Trophoblast cell (in vitro differentiated cells and primary cell): Measurements from ENCODE around the gene ARL4C.

Source experiments
- DNase-seq, 2 donors: peaks; one replicate each; pipeline ENCODE4 v3.0.0-alpha.2; 2016
- H2AFZ ChIP-seq: 2 replicates; pipeline ENCODE4 v1.6.1; 2013; ENCODE audit warnings: low read length, moderate library complexity, mild to moderate bottlenecking; ENCODE audit not compliant: insufficient read depth, poor library complexity
- H2AK5ac ChIP-seq: 2 replicates; pipeline ENCODE4 v1.6.1; 2013; ENCODE audit warnings: mild to moderate bottlenecking, low read length
- H2BK120ac ChIP-seq: 2 replicates; pipeline ENCODE4 v1.6.1; 2013; ENCODE audit warnings: low read length, mild to moderate bottlenecking, moderate library complexity; ENCODE audit not compliant: insufficient read depth, poor library complexity
- H2BK12ac ChIP-seq: 2 replicates; pipeline ENCODE4 v1.6.1; 2013; ENCODE audit warnings: mild to moderate bottlenecking, low read length, moderate library complexity
- H2BK5ac ChIP-seq: 2 replicates; pipeline ENCODE4 v1.6.1; 2013; ENCODE audit warnings: low read length, low read depth, moderate library complexity, mild to moderate bottlenecking; ENCODE audit not compliant: poor library complexity
- H3K14ac ChIP-seq: 2 replicates; pipeline ENCODE4 v1.6.1; 2013; ENCODE audit warnings: mild to moderate bottlenecking, low read length
- H3K18ac ChIP-seq: 2 replicates; pipeline ENCODE4 v1.6.1; 2013; ENCODE audit warnings: mild to moderate bottlenecking, low read length
- H3K23ac ChIP-seq: 2 replicates; pipeline ENCODE4 v1.6.1; 2013; ENCODE audit warnings: low read length
- H3K27ac ChIP-seq: 2 replicates; pipeline ENCODE4 v1.5.1; 2013; ENCODE audit warnings: low read depth, mild to moderate bottlenecking, inconsistent platforms, low read length, moderate library complexity
- H3K27me3 ChIP-seq: 2 replicates; pipeline ENCODE4 v1.6.1; 2013; ENCODE audit warnings: inconsistent platforms, mild to moderate bottlenecking, low read length, moderate library complexity; ENCODE audit not compliant: insufficient read depth
- H3K36me3 ChIP-seq, 2 experiments: 1 replicate in 1 of 2; 2 replicates in 1 of 2; pipeline ENCODE4 v1.6.1; 2013; ENCODE audit warnings: low read length in 2 of 2, mild to moderate bottlenecking in 2 of 2, moderate library complexity in 1 of 2; ENCODE audit not compliant: insufficient read depth in 2 of 2, control insufficient read depth in 1 of 2
- H3K4ac ChIP-seq: 2 replicates; pipeline ENCODE4 v1.6.1; 2013; ENCODE audit warnings: low read depth, mild to moderate bottlenecking, low read length, moderate library complexity
- H3K4me1 ChIP-seq, 2 experiments: 1 replicate in 1 of 2; 2 replicates in 1 of 2; pipeline ENCODE4 v1.6.1; 2013; ENCODE audit warnings: low read length in 2 of 2, mild to moderate bottlenecking in 2 of 2, moderate library complexity in 1 of 2; ENCODE audit not compliant: insufficient read depth in 2 of 2, control insufficient read depth in 1 of 2
- H3K4me2 ChIP-seq: 2 replicates; pipeline ENCODE4 v1.6.1; 2013; ENCODE audit warnings: inconsistent platforms, mild to moderate bottlenecking, low read length, moderate library complexity
- H3K4me3 ChIP-seq: 2 replicates; pipeline ENCODE4 v1.5.1; 2013; ENCODE audit warnings: mild to moderate bottlenecking, low read depth, low read length, inconsistent platforms
- H3K79me1 ChIP-seq: one replicate; pipeline ENCODE4 v1.6.1; 2013; ENCODE audit warnings: low read length
- H3K79me2 ChIP-seq: 2 replicates; pipeline ENCODE4 v1.6.1; 2013; ENCODE audit warnings: low read length, mild to moderate bottlenecking; ENCODE audit not compliant: control insufficient read depth, insufficient read depth, poor library complexity
- H3K9ac ChIP-seq: 2 replicates; pipeline ENCODE4 v1.6.1; 2013; ENCODE audit warnings: mild to moderate bottlenecking, low read length
- H3K9me3 ChIP-seq: 2 replicates; pipeline ENCODE4 v1.6.1; 2013; ENCODE audit warnings: low read depth, mild to moderate bottlenecking, control low read depth, inconsistent platforms, low read length; ENCODE audit not compliant: insufficient read depth
- H4K12ac ChIP-seq: 2 replicates; pipeline ENCODE4 v1.6.1; 2013; ENCODE audit warnings: low read depth, mild to moderate bottlenecking, low read length, moderate library complexity
- H4K8ac ChIP-seq: 2 replicates; pipeline ENCODE4 v1.6.1; 2013; ENCODE audit warnings: low read depth, mild to moderate bottlenecking, low read length, moderate library complexity
- H4K91ac ChIP-seq: one replicate; pipeline ENCODE4 v1.6.1; 2013; ENCODE audit warnings: low read depth, mild to moderate bottlenecking, low read length, moderate library complexity
- WGBS: extraction: QIAGEN DNeasy Blood & Tissue Kit; methylation state at CpG from one replicate; pipeline ENCODE4 v1.1.7; 2013; ENCODE audit warnings: missing lambda C conversion rate; ENCODE audit not compliant: insufficient read length, insufficient coverage; ENCODE audit errors: extremely low coverage; 5-methylcytosine and 5-hydroxymethylcytosine counted together

ARL4C gene

DNA sequence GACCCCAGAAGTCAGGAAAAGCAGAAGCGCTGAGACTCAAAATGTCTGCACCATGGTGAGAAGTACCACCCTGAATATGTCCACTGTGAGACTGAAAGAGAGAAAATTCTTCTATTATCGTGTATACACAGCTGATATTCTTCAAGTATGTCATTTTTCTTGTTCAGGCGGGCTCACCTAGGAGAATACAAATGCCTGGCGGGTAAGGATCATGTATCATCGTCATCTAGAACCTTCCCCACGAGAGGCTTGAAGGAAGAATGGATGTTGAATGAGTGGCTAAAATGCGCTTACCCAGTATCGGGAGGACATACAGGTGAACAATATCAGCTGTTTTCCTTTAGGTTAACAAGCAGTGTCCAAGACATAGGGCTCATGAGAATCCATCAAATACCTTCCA, 21.1 kb upstream of the ARL4C start:
- Histone ChIP-seq H2BK5ac (no peak overlapping the region), H2BK12ac (no peak overlapping the region), H3K4me1 (peaks cover 3% of the 10 kb centered on the region in 2 experiments), H3K18ac (no peak overlapping the region), H2AK5ac (no peak overlapping the region), H2AFZ (no peak overlapping the region), H3K27me3 (no peaks in the 10 kb centered on the region), H3K4ac (no peak overlapping the region), H4K8ac (no peak overlapping the region), H4K12ac (no peak overlapping the region), H3K9ac (no peak overlapping the region), H2BK120ac (no peak overlapping the region), H3K36me3 (no peaks in the 10 kb centered on the region), H3K23ac (no peak overlapping the region), H3K27ac (no peak overlapping the region), H3K79me1 (no peaks in the 10 kb centered on the region), H3K4me3 (no peak overlapping the region), H3K14ac (no peak overlapping the region), H3K9me3 (peaks cover 9% of the 10 kb centered on the region), H3K79me2 (no peaks in the 10 kb centered on the region), H3K4me2 (no peak overlapping the region), H4K91ac (no peak overlapping the region)
- DNase-seq, result peak; percentile 62 to 90
- no CpG with 5 or more reads among the region's 8 CpGs for WGBS

DNA sequence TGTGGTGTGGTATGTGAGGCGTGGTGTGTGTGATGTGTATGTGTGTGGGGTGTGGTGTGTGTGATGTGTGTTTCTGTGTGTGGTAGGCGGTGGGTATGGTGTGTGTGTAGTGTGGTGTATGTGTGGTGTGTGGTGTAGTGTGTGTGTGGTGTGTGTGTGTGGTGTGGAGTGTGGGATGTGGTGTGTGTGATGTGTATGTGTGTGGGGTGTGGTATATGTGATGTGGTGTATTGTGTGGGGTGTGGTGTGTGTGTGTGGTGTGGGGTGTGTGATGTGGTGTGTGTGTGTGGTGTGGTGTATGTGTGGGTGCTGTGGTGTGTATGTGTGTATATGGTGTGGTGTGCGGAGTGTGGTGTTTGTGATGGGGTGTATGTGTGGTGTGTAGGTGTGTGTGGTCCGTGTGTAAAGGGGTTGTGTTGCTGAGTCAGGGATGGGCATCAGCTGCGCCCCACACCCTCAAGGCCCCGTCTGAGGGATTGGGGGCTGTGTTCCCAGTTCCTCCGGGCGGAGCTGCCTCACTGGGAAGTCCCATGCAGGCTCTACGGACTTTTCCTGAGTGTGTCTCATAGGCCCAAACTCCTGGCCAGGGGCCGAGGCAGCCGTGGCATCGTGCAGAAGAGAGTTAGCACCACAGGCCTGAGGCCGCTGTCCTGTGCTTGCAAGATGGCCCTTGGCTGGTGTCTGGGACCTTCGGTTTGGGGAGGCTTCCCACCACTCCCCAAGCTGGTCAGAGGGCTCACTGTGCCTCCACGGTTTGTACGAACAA, 18.2 kb upstream of the ARL4C start:
- Histone ChIP-seq H3K9me3 (peaks cover 9% of the 10 kb centered on the region), H3K23ac (peak overlapping the region; percentile 94), H3K14ac (no peak overlapping the region), H2BK12ac (no peak overlapping the region), H3K27me3 (no peaks in the 10 kb centered on the region), H2BK5ac (no peak overlapping the region), H2AFZ (no peak overlapping the region), H2BK120ac (no peak overlapping the region), H2AK5ac (no peak overlapping the region), H4K91ac (no peak overlapping the region), H4K12ac (no peak overlapping the region), H3K9ac (no peak overlapping the region), H3K4me3 (peak overlapping the region; percentile 64), H3K27ac (no peak overlapping the region), H3K4me1 (peaks cover 3% of the 10 kb centered on the region in 2 experiments), H3K79me2 (no peaks in the 10 kb centered on the region), H3K36me3 (no peaks in the 10 kb centered on the region), H4K8ac (no peak overlapping the region), H3K4ac (no peak overlapping the region), H3K4me2 (no peak overlapping the region), H3K79me1 (no peaks in the 10 kb centered on the region), H3K18ac (no peak overlapping the region)
- DNase-seq, result no peak
- WGBS, result 98% methylated on average over 3 of the region's 16 CpGs

DNA sequence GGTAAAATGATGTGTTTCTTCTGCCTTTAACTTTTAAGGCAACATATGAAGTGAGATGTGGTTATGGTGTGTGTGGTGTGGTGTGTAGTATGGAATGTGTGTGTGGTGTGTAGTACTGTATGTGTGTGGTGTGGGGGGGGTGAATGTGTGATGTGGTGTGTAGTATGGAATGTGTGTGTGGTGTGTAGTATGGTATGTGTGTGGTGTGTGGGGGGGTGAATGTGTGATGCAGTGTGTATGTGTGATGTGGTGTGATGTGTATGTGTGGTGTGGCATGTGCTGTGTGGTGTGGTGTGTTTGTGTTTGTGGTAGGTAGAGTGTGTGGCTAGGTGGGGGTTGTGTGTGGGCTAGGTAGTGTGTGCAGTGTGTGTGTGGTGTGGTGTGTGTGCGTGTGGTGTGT, 17.2 kb upstream of the ARL4C start:
- H4K8ac ChIP-seq, result no peak overlapping the region
- no peak overlapping the region for H4K12ac ChIP-seq
- H3K4ac ChIP-seq, result no peak overlapping the region
- no peak overlapping the region for H4K91ac ChIP-seq
- no peaks in the 10 kb centered on the region for H3K4me1 ChIP-seq
- H2AFZ ChIP-seq, result no peak overlapping the region
- no peak overlapping the region for H3K9ac ChIP-seq
- H2BK120ac ChIP-seq, result no peak overlapping the region
- H3K27me3 ChIP-seq, result no peaks in the 10 kb centered on the region
- H3K14ac ChIP-seq, result no peak overlapping the region
- H2AK5ac ChIP-seq, result no peak overlapping the region
- no peaks in the 10 kb centered on the region for H3K79me1 ChIP-seq
- DNase-seq, result no peak
- 100% methylated on average over 1 of the region's 1 CpG for WGBS
- no peak overlapping the region for H3K27ac ChIP-seq
- H3K23ac ChIP-seq, result peak overlapping the region; percentile 94
- H3K4me3 ChIP-seq, result peak overlapping the region; percentile 64
- no peaks in the 10 kb centered on the region for H3K79me2 ChIP-seq
- H3K18ac ChIP-seq, result no peak overlapping the region
- no peaks in the 10 kb centered on the region for H3K36me3 ChIP-seq
- H3K9me3 ChIP-seq, result peaks cover 9% of the 10 kb centered on the region
- no peak overlapping the region for H2BK12ac ChIP-seq
- H3K4me2 ChIP-seq, result no peak overlapping the region
- no peak overlapping the region for H2BK5ac ChIP-seq

DNA sequence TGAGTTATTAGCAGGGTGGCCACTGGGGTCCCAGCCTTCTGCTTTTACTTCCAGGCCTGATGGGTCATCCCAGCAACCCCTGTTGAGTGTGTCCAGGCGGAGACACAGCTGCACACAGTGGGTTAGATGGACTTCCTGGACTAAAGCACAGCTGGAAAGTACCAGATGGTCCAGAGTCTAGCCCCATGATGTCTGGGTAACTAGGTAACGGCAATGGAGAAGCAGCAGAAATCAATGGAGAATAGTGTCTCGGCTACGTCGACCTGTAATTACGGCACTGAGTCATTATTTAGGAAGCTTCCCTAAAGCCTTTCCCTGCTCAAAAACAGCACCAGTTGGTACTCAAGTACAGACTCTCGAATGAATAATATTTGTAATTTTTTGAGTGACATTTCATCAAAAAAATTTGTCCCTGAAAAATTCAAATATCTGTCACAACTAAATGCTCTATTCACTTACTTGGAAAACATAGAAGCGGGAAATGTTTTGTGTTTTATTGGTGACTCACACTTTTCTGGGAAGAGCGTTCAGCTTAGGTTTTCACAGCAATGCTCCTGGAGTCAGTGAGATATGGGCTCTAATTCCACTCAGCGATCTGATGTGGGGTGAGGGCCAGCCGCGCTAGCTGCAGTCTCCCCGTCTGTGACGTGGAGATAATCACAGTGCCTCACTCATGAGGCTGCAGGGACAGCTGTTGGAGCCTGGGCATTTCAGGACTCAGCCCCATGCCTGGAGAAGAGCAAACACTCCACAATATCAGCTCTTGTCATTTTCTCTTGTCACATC, 16.2 kb upstream of the ARL4C start:
- no peak overlapping the region for H2BK12ac ChIP-seq
- H2BK120ac ChIP-seq, result no peak overlapping the region

More for the DNA sequence above, 16.2 kb upstream of the ARL4C start:
- WGBS, result no CpG with 5 or more reads among the region's 14 CpGs
- no peak overlapping the region for H3K9ac ChIP-seq
- DNase-seq, result peak; percentile 59 to 66
- H3K18ac ChIP-seq, result no peak overlapping the region
- H3K4me3 ChIP-seq, result no peak overlapping the region
- no peak overlapping the region for H3K4me2 ChIP-seq
- H3K27ac ChIP-seq, result no peak overlapping the region
- peaks cover 9% of the 10 kb centered on the region for H3K9me3 ChIP-seq
- no peak overlapping the region for H3K4ac ChIP-seq
- H4K91ac ChIP-seq, result no peak overlapping the region
- H4K12ac ChIP-seq, result no peak overlapping the region
- no peak overlapping the region for H2AK5ac ChIP-seq
- no peaks in the 10 kb centered on the region for H3K79me1 ChIP-seq
- H3K27me3 ChIP-seq, result no peaks in the 10 kb centered on the region
- H3K36me3 ChIP-seq, result no peaks in the 10 kb centered on the region
- no peak overlapping the region for H3K14ac ChIP-seq
- no peak overlapping the region for H3K23ac ChIP-seq
- H3K4me1 ChIP-seq, result no peaks in the 10 kb centered on the region
- no peak overlapping the region for H2BK5ac ChIP-seq
- no peaks in the 10 kb centered on the region for H3K79me2 ChIP-seq
- H4K8ac ChIP-seq, result no peak overlapping the region
- H2AFZ ChIP-seq, result no peak overlapping the region
